ENCODE results near the gene SERPINA6.
"Not testable (repeated sequence)": the region's sequence is repeated elsewhere in the genome, so short reads cannot be mapped to it uniquely, and the experiment has no call there.

The SERPINA6 gene

GRCh38 chr14:94348836-94349235, 25.7 kb upstream of the SERPINA6 start:
- DNase-seq (ENCODE audit: extremely low read depth, low read depth), result no peak
- no peak for TF ChIP-seq CTCF (IDR thresholded peaks at IDR 0.05; ENCODE audit: low read depth, low read length)

- DNase-seq (ENCODE audit: extremely low read depth, low read depth), result no peak
- no peak for TF ChIP-seq CTCF (IDR thresholded peaks at IDR 0.05; ENCODE audit: low read depth, low read length)
Observed at GRCh38 chr14:94346841-94347240, 23.7 kb upstream of the SERPINA6 start.

GRCh38 chr14:94346065-94346786, 23.1 kb upstream of the SERPINA6 start:
- DNase-seq (ENCODE audit: extremely low read depth, low read depth), result not testable (repeated sequence)

- DNase-seq (ENCODE audit: extremely low read depth, low read depth), result peak; percentile 80
- TF ChIP-seq CTCF (IDR thresholded peaks at IDR 0.05; ENCODE audit: low read depth, low read length), result no peak
Observed at GRCh38 chr14:94345344-94346064, 22.4 kb upstream of the SERPINA6 start.

GRCh38 chr14:94344389-94344788, 21.3 kb upstream of the SERPINA6 start:
- TF ChIP-seq CTCF (IDR thresholded peaks at IDR 0.05; ENCODE audit: low read depth, low read length), result no peak

GRCh38 chr14:94343238-94344005, 20.3 kb upstream of the SERPINA6 start:
- TF ChIP-seq CTCF (IDR thresholded peaks at IDR 0.05; ENCODE audit: low read depth, low read length), result no peak

More at GRCh38 chr14:94344389-94344788, 21.3 kb upstream of the SERPINA6 start:
- DNase-seq (ENCODE audit: extremely low read depth, low read depth), result no peak

GRCh38 chr14:94342334-94342934, 19.3 kb upstream of the SERPINA6 start:
- DNase-seq (ENCODE audit: extremely low read depth, low read depth), result peak; percentile 98
- no peak for TF ChIP-seq CTCF (IDR thresholded peaks at IDR 0.05; ENCODE audit: low read depth, low read length)

More at GRCh38 chr14:94343238-94344005, 20.3 kb upstream of the SERPINA6 start:
- DNase-seq (ENCODE audit: extremely low read depth, low read depth), result no peak
